ENCODE results near the gene NUTM1.

- no peak for TF ChIP-seq POLR2AphosphoS5 (IDR thresholded peaks at IDR 0.05)
- TF ChIP-seq CTCF (IDR thresholded peaks at IDR 0.05): no peak
- no peak for TF ChIP-seq POLR2A (IDR thresholded peaks at IDR 0.05; ENCODE audit: low read depth)
- TF ChIP-seq EP300 (IDR thresholded peaks at IDR 0.05): no peak
These were observed 38.5 kb upstream of the NUTM1 start for GRCh38 chr15:34304613-34305012.

All from esophagus muscularis mucosa (tissue), 4 donors.